Measurements from ENCODE around the gene GPN2.

GPN2 gene

DNA sequence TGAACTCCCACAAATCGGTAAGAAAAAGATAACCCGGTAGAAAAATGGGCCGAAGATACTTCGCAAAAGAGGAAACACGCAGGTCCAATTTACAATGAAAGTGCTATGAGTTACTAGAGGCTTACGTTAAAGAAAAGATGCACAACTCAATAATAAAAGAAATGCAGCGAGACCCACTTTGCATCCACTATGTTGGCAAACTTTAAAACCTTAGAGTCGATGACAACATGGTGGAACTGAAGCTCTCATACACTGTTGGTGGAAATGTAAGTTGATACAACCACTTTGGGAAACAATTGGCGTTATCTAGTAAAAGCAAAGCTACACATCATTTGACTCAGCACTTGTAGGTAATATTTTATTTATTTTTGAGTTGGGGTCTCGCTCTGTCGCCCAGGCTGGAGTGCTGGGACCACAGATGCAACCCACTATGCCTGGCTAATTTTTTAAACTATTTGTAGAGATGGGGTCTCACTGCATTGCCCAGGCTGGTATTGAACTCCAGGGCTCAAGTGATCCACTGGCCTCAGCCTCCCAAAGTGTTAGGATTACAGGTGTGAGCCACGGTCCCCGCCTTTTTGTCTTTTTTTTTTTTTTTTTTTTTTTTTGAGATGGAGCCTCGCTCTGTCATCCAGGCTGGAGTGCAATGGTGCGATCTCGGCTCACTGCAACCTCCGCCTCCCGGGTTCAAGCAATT is 10.9 kb upstream of the GPN2 start:
- Histone ChIP-seq H3K4me3 (ENCODE audit: low read depth, low read length) (peak overlapping the region; percentile 99), H3K9me3 (ENCODE audit: control insufficient read depth, insufficient read depth, low read depth, low read length) (no peaks in the 10 kb centered on the region), H3K27ac (ENCODE audit: extremely low read depth, low read depth, low read length) (peak overlapping the region; percentile 56), H3K4me1 (ENCODE audit: control insufficient read depth, insufficient read depth, low read length) (0 out of 2 replicates have a peak, but pooled peaks cover 4% of the 10 kb centered on the region), H3K36me3 (ENCODE audit: control insufficient read depth in 2 of 2, insufficient read depth in 1 of 2, low read length in 2 of 2) (peaks cover 3 to 27% of the 10 kb centered on the region in 2 experiments; a peak in 2 of 3 replicates)
- POLR2A ChIA-PET: interaction anchor here (0.7 to 3.0 kb wide), 15 partner anchors 8 to 178 kb away, joined by 3 to 53 read pairs (median 4); partner anchors contain the start of genes GPN2, NR0B2, NUDC and ZDHHC18
- CTCF ChIA-PET: interaction anchor here (0.6 to 1.4 kb wide), 4 partner anchors 14 to 1026 kb away, joined by 3 to 5 read pairs (median 4); no protein-coding TSS in a partner anchor
- TF ChIP-seq ZNF121 (tag by site-specific recombination; IDR thresholded peaks at IDR 0.05) (peak; percentile 85), ZSCAN30 (tag by site-specific recombination; IDR thresholded peaks at IDR 0.05) (no peak), ZBTB49 (tag by site-specific recombination; IDR thresholded peaks at IDR 0.05; ENCODE audit: low read depth) (no peak)

DNA sequence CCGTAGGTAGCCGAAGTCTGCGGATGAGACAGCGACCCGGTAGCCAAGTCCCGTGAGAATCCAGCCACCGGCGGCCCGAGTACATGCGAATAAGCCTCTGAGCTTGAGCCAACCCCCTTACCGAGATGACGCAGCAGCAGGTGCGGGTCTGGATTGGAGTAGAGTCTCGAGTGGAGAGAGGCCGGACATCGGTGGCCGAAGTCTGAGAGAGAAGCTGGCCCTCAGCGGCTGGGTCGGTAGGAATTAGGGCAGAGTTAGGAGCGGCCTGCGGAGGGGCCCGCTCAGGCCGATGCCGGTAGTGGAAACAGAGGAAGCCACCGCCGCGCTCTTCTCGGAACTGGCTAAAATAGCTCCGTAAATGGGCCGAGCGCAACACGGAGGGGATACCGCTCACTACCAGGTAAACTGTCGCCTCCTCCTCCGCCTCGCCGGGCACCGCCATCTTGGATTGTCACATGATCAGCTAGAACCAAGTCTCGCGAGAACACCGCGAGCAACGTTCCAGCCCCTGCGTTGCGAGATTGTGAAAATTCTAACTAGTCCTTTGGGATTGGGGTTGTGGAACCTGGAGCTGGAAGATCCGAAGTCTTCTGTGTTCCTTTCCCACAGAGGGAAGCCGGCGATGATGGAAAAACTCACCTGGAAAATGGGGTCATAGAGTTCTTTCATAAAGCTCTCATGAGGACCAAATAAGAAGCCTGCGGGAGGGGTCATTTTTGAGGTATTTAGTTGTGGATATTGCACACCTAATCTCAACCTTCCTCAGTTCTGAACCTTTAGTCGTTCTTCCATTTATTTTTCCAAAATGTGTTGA is 10.1 kb upstream of the GPN2 start, which contains the start of gene GPATCH3:
TSS of gene GPATCH3 (minus strand) at position 467 of the 814 bp plus-strand sequence. CDS start at position 442, 25 bp downstream.
- 0 out of 2 replicates have a peak, but pooled peaks cover 4% of the 10 kb centered on the region for H3K4me1 ChIP-seq (ENCODE audit: control insufficient read depth, insufficient read depth, low read length)
- POLR2A ChIA-PET: interaction anchor here (0.6 to 3.0 kb wide), 17 partner anchors 9 to 449 kb away, joined by 3 to 53 read pairs (median 4); partner anchors contain the start of genes GPN2, NR0B2, NUDC and ZDHHC18
- peak within 1 kb of the TSS; percentile 56 for H3K27ac ChIP-seq (ENCODE audit: extremely low read depth, low read depth, low read length)
- CTCF ChIA-PET: interaction anchor here (0.6 to 1.5 kb wide), 5 partner anchors 11 to 1025 kb away, joined by 3 to 5 read pairs (median 4); partner anchors contain the start of gene NR0B2
- H3K4me3 ChIP-seq (ENCODE audit: low read depth, low read length): peak within 1 kb of the TSS; percentile 99
- peaks cover 10 to 34% of the 10 kb centered on the region in 2 experiments; a peak in 2 of 3 replicates for H3K36me3 ChIP-seq (ENCODE audit: control insufficient read depth in 2 of 2, insufficient read depth in 1 of 2, low read length in 2 of 2)
- no peaks in the 10 kb centered on the region for H3K9me3 ChIP-seq (ENCODE audit: control insufficient read depth, insufficient read depth, low read depth, low read length)
- TF ChIP-seq ZBTB6 (tag by site-specific recombination; IDR thresholded peaks at IDR 0.05) (peak; percentile 67), PATZ1 (tag by site-specific recombination; IDR thresholded peaks at IDR 0.05) (0 out of 2 replicates have a peak, but pooled peaks have one; percentile 33), INSM2 (tag by site-specific recombination; IDR thresholded peaks at IDR 0.05) (peak; percentile 55; the same call in 1 of the 2 replicates), ZNF529 (tag by site-specific recombination; IDR thresholded peaks at IDR 0.05; ENCODE audit: insufficient replicate concordance) (no peak), ZXDB (tag by site-specific recombination; IDR thresholded peaks at IDR 0.05) (peak; percentile 100), ZNF658 (tag by site-specific recombination; IDR thresholded peaks at IDR 0.05) (no peak), ZNF292 (tag by site-specific recombination; IDR thresholded peaks at IDR 0.05; ENCODE audit: borderline replicate concordance, low read depth) (no peak), ZFP69B (tag by site-specific recombination; IDR thresholded peaks at IDR 0.05) (no peak; the same call in 1 of the 2 replicates), ZNF26 (tag by site-specific recombination; IDR thresholded peaks at IDR 0.05) (no peak), ZNF391 (tag by site-specific recombination; IDR thresholded peaks at IDR 0.05; ENCODE audit: borderline replicate concordance, low read depth) (0 out of 2 replicates have a peak, but pooled peaks have one; percentile 28), ZNF223 (tag by site-specific recombination; IDR thresholded peaks at IDR 0.05) (no peak), ZNF184 (tag by site-specific recombination; IDR thresholded peaks at IDR 0.05) (0 out of 2 replicates have a peak, but pooled peaks have one; percentile 17), ZNF596 (tag by site-specific recombination; IDR thresholded peaks at IDR 0.05) (no peak), OSR2 (tag by site-specific recombination; IDR thresholded peaks at IDR 0.05) (no peak), ZIC2 (tag by site-specific recombination; IDR thresholded peaks at IDR 0.05) (no peak), ZNF169 (tag by site-specific recombination; IDR thresholded peaks at IDR 0.05) (no peak), ZNF677 (tag by site-specific recombination; IDR thresholded peaks at IDR 0.05) (no peak), ZNF157 (tag by site-specific recombination; IDR thresholded peaks at IDR 0.05) (no peak), SP2 (tag by site-specific recombination; IDR thresholded peaks at IDR 0.05) (peak; percentile 55), ZNF10 (tag by site-specific recombination; IDR thresholded peaks at IDR 0.05) (no peak)

Measured in HEK293 (cell line).